ENCODE measurements around the gene ADAMTS17. TPM values are rescaled to one million over a fixed set of nuclear protein-coding genes. Genes with fewer than 3 reads are reported as not detected.

Gene ADAMTS17
- total RNA-seq, 4 donors from 2014 or later, result 4.5 to 11.4 (median 6.6) TPM

- H3K4me3 ChIP-seq, result no peak overlapping the region
- no peaks in the 10 kb centered on the region for H3K27me3 ChIP-seq
- no peaks in the 10 kb centered on the region for H3K36me3 ChIP-seq
- H3K27ac ChIP-seq, result no peak overlapping the region
- 87 to 90% methylated on average over 9 of the region's 9 CpGs for WGBS, 2 donors
- intact Hi-C loops (cut with DNase I), result no loop called here
- H3K4me1 ChIP-seq, result peaks cover 0 to 12% (median 0%) of the 10 kb centered on the region in 3 donors
- DNase-seq, result no peak
- no peaks in the 10 kb centered on the region for H3K9me3 ChIP-seq
- TF ChIP-seq POLR2A (IDR thresholded peaks at IDR 0.05) (no peak), CTCF (IDR thresholded peaks at IDR 0.05) (no peak)
Observed at GRCh38 chr15:100129677-100130076, 212.1 kb downstream of the ADAMTS17 start.

- H3K36me3 ChIP-seq, result no peaks in the 10 kb centered on the region
- no peak overlapping the region for H3K4me3 ChIP-seq
- 73 to 76% methylated on average over 8 to 18 of the region's 19 CpGs for WGBS, 2 donors
- peaks cover 0 to 19% (median 14%) of the 10 kb centered on the region in 3 donors for H3K9me3 ChIP-seq
- H3K27me3 ChIP-seq, result no peaks in the 10 kb centered on the region
- DNase-seq, result no peak
- H3K4me1 ChIP-seq, result peaks cover 0 to 12% (median 0%) of the 10 kb centered on the region in 3 donors
- intact Hi-C loops (cut with DNase I), result no loop called here
- peak overlapping the region in 3 of 4 donors; percentile 44 to 63 (median 63) for H3K27ac ChIP-seq
- TF ChIP-seq POLR2A (IDR thresholded peaks at IDR 0.05) (no peak), CTCF (IDR thresholded peaks at IDR 0.05) (no peak)
Observed at GRCh38 chr15:100125401-100126191, 216.2 kb downstream of the ADAMTS17 start.

GRCh38 chr15:100124936-100125335 is 216.8 kb downstream of the ADAMTS17 start:
- no peak for TF ChIP-seq POLR2A (IDR thresholded peaks at IDR 0.05)
- Histone ChIP-seq H3K4me1 (peaks cover 0 to 12% (median 0%) of the 10 kb centered on the region in 3 donors), H3K4me3 (no peak overlapping the region), H3K36me3 (no peaks in the 10 kb centered on the region), H3K9me3 (peaks cover 0 to 25% (median 14%) of the 10 kb centered on the region in 3 donors), H3K27me3 (no peaks in the 10 kb centered on the region), H3K27ac (peak overlapping the region in 3 of 4 donors; percentile 44 to 63 (median 49))
- DNase-seq, result no peak
- intact Hi-C loops (cut with DNase I), result no loop called here
- 80 to 86% methylated on average over 4 to 5 of the region's 5 CpGs for WGBS, 2 donors

GRCh38 chr15:100124361-100124760 is 217.4 kb downstream of the ADAMTS17 start:
- intact Hi-C loops (cut with DNase I), result no loop called here
- no peaks in the 10 kb centered on the region for H3K27me3 ChIP-seq
- no peak overlapping the region for H3K4me3 ChIP-seq
- H3K36me3 ChIP-seq, result peaks cover 0 to under 1% (median 0%) of the 10 kb centered on the region in 3 donors
- TF ChIP-seq CTCF (IDR thresholded peaks at IDR 0.05) (no peak), POLR2A (IDR thresholded peaks at IDR 0.05) (no peak)
- H3K9me3 ChIP-seq, result peaks cover 0 to 30% (median 14%) of the 10 kb centered on the region in 3 donors
- DNase-seq, result no peak
- H3K4me1 ChIP-seq, result peaks cover 0 to 12% (median 0%) of the 10 kb centered on the region in 3 donors
- H3K27ac ChIP-seq, result no peak overlapping the region
- WGBS, 2 donors, result 90 to 93% methylated on average over 14 of the region's 14 CpGs

- no peak overlapping the region for H3K4me3 ChIP-seq
- DNase-seq, result no peak
- intact Hi-C loops (cut with DNase I), result no loop called here
- H3K4me1 ChIP-seq, result peaks cover 0 to 12% (median 0%) of the 10 kb centered on the region in 3 donors
- no peaks in the 10 kb centered on the region for H3K27me3 ChIP-seq
- peaks cover 0 to 30% (median 14%) of the 10 kb centered on the region in 3 donors for H3K9me3 ChIP-seq
- WGBS, 2 donors, result 71 to 81% methylated on average over 4 to 9 of the region's 9 CpGs
- H3K36me3 ChIP-seq, result peaks cover 0 to 4% (median 0%) of the 10 kb centered on the region in 3 donors
- TF ChIP-seq POLR2A (IDR thresholded peaks at IDR 0.05) (no peak), CTCF (IDR thresholded peaks at IDR 0.05) (no peak)
- no peak overlapping the region for H3K27ac ChIP-seq
Observed at GRCh38 chr15:100123611-100124010, 218.2 kb downstream of the ADAMTS17 start.
